NCI-H510A treated with DMSO at 0.1 percent for 48 hours (cell line): Measurements from ENCODE around the gene EVI2B.
"Not testable (repeated sequence)": the region's sequence is repeated elsewhere in the genome, so short reads cannot be mapped to it uniquely, and the experiment has no call there.

Experiments used
- DNase-seq: peaks from one replicate; lab custom pipeline; 2025; lab: John Stamatoyannopoulos, UW

The EVI2B gene

DNA sequence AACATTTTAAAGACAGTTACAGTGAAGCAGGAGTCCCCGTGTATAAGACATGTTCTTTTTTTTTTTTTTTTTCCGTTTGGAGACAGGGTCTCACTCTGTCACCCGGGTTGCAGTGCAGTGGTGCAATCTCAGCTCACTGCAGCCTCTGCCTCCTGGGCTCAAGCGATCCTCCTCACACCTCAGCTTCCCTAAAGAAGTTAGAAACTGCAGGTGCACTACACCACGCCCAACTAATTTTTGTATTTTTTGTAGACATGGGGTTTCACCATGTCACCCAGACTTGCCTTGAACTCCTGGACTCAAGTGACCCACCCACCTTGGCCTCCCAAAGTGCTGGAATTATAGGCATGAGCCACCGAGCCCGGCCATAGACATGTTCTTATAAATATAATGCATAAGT lies 3.0 kb downstream of the EVI2B start:
- DNase-seq = no peak

DNA sequence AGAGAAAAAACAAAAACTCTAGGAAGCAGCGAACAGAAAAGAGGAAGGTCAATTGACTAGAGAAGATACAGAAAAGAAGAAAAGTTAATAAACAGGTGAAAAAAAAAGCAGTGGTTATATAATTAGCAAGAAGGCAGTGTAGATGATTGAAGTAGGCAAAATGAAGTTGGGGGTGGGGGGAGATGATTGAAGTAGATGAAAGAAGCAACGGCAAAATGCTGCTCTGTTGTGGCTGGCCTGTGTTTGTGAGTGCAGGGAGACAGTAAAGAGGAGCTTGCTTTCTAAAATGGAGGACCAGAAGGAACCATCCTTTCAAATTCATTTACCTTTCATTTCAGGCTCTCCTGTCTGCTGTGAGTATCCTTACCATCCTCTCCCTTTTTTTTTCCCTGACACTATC lies 3.6 kb downstream of the EVI2B start:
- DNase-seq = no peak

DNA sequence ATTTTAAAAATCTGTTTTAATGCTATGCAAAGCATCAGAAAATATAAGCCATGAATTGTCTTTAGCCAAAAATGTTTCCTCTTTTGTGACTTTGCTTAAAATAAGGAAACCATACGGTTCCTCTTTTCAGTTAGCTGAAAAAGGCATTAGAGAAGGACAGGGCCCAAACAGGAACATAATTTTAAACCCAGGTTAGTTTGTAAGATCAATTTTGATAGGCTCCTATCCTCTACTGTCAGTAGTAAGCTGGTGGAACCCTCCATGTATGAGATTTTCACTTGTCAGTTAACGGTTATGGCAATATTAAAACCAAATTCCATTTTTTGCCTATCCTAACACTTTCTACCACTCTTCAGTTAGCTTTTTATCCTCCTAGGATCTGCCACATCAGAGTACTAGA lies 4.3 kb downstream of the EVI2B start:
- DNase-seq = no peak

DNA sequence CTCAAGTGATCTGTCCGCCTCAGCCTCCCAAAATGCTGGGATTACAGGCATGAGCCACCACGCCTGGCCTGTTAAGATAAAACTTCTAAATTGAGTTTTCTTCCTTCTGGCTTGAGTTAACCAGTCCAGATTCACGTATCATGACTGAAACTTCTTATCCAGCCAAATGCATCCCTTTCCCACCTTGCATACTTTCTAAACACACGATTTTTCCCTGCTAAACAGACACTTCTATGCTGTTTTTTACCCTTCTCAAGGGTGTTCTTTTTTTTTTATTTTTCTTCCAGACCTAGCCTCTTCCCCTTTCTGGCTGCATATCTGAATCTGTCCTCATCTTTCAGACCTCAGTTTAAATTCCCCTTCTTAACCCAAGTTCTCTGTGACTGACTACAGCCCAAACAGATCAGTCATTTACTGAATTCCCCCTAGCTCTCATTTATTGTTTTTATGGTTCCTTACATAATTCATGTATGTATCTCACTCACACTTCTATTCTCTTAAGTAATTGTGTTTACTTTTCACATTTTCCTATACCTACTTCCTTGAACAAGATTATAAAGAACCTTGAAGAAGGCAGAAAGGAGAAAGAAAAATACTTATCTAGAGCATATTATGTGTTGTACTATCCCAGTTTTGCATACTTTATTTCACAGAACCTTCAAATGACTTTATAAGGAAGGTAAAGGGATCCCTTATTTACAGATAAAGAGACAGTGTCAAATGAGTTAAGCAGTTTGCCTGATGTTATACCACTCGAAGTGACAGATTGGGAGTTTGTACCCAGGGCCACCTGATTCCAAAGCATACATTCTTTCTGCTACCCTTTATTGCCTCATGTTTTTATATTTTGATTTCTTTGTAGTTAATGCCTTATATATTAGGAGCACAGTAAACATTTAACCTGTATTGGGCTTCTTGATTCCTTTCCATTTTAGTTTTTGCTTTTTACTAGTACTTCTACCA lies 5.2 kb downstream of the EVI2B start:
- no peak for DNase-seq

GRCh38 chr17:31307640-31308039 lies 6.2 kb downstream of the EVI2B start:
- DNase-seq = no peak

- DNase-seq = no peak
These were observed 14.2 kb downstream of the EVI2B start for GRCh38 chr17:31299624-31300023.

DNA sequence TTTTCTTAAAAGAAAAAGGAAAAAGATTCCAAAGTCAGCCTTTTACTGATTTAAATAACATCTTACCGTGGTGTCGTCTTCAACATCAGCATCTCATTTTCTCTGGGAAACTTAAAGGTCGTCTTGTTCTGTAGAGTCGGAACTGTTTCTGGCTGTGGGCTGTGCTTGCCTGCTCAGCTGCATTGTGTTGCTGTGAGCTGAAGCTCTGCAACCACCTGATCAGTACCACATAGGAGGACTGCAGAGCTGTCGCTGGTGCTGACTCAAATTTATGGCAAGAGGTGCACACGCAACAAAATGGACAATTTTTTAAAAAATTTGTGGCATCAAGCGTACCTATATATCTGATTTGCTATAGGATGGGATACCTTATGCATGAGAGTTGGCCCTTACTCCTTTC lies 16.8 kb downstream of the EVI2B start, which contains the start of gene OMG:
OMG (minus strand) TSS at position 150 of the 400 bp plus-strand sequence. CDS start 908 bp downstream, outside the sequence.
- no peak for DNase-seq

DNA sequence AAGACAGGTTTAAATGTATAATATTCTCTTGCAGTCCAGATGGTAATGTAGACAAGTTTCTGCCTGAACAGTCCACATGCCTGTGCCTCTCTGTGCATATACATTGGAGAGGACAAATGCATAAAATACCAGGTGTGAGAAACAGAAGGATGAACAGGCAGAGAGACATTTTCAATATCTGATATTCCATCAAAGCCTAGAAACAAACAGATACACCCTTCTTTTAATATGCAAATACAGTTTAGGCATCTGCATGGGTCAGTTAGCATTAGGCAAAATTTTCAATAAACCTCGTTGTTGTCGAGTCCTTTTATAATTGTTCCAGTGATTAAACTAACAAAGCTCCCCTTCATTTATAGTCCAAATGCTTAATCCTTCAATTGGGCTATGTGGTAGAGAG lies 17.7 kb downstream of the EVI2B start:
- DNase-seq = no peak

DNA sequence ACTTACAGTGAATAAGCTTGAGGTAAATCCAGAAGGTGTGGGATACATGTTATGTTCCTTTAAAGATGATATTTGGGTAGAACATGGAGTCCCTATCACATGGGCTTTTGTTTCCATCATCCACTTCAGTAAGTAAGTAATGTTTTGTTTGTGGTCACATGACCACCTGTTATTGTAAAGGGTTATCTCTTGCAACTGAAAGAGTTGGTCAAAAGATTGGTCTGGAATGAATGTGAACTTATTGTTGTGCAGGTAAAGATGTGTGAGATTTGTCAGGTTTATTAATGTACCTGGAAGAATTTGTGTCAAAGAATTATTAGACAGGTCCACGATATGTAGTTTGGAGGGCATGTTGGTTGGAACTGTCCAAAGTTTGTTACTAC lies 18.4 kb downstream of the EVI2B start:
- no peak for DNase-seq

GRCh38 chr17:31294820-31295488 lies 18.9 kb downstream of the EVI2B start:
- DNase-seq = no peak

GRCh38 chr17:31294231-31294630 lies 19.6 kb downstream of the EVI2B start:
- DNase-seq = no peak

GRCh38 chr17:31293581-31293980 lies 20.3 kb downstream of the EVI2B start:
- no peak for DNase-seq

GRCh38 chr17:31291820-31292219 lies 22.0 kb downstream of the EVI2B start:
- DNase-seq = no peak

GRCh38 chr17:31289790-31290189 lies 24.1 kb downstream of the EVI2B start:
- no peak for DNase-seq

DNA sequence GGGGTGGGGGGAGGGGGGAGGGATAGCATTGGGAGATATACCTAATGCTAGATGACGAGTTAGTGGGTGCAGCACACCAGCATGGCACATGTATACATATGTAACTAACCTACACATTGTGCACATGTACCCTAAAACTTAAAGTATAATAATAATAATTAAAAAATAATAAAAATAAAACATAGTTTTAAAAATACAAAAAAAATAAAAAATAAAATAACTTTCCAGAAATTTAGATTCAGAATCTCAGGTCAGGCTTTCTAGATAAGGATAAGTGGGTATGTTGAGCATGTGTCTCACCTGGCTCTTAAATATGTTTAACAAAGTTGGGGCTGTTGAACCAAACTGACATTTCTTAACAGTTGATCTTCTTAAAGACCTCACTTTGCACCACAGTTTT lies 25.9 kb downstream of the EVI2B start:
- not testable (repeated sequence) for DNase-seq

GRCh38 chr17:31286587-31286986 lies 27.3 kb downstream of the EVI2B start:
- DNase-seq = no peak

DNA sequence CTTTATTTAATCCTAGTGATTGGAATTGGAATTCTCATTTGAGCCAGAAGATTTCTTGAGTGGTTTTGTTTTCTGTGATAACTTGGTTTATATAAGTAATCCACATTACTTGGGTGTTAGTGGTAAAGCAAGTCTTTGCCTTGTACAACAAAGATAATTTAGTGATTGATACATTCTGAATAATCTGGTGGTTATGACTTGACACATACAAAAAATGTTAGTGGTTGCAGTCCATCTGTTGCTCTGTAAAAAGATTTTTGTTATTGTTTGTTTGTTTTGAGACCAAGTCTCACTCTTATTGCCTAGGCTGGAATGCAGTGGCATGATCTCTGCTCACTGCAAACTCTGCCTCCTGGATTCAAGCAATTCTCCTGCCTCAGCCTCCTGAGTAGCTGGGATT lies 30.0 kb downstream of the EVI2B start:
- DNase-seq = no peak

DNA sequence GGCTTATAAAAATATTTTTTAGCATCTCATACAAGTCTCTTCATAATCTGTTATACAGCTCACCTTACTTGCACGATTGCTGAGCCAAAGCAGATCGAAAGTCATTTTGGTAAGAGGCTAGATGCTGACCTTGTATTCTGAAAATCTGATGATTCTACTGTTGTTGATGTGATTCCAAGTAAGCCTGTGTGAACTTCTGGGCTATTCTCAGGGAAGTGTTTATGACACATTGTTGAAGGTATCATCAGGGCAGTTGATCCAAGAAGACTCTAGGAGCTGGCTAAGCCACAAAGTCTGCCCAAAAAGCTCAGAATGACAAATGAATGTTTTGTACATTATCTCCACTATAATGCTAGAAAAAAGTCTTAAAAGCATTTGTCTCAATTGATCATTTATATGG lies 32.8 kb downstream of the EVI2B start:
- no peak for DNase-seq

DNA sequence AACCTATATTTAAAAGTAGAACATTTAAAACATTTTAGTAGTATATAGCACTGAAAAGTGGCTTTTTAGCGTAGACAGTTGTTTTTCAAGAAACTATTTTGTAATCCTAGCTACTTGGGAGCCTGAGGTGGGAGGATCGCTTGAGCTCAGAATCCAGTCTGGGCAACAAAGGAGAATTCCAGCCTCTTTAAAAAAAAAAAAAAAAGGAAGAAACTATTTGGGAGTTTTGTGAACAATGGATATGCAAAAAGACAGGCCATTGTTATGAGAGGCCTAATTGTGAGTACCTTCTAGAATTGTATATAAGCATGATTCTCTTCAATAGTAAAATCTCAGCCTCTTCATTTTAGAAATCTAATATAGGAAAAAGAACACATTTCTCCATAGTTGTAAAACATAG lies 34.5 kb downstream of the EVI2B start:
- DNase-seq = no peak

GRCh38 chr17:31275116-31275515 lies 38.7 kb downstream of the EVI2B start:
- DNase-seq = no peak

- peak; percentile 44 for DNase-seq
These were observed 39.6 kb downstream of the EVI2B start for GRCh38 chr17:31274252-31274651.

- DNase-seq = no peak
These were observed 40.3 kb downstream of the EVI2B start for GRCh38 chr17:31273516-31273915.

- no peak for DNase-seq
These were observed 41.1 kb downstream of the EVI2B start for GRCh38 chr17:31272803-31273202.
